Testis (tissue), 2 donors: ENCODE data around the gene LIM2.
"Not testable (repeated sequence)": the region's sequence is repeated elsewhere in the genome, so short reads cannot be mapped to it uniquely, and the experiment has no call there.

Source experiments
- CTCF ChIP-seq, 3 experiments: fragments of 450-650 bp in 2 of 3; fragments of 200-600 bp in 1 of 3; sonication (generic) in 1 of 3; IDR thresholded peaks; one replicate each; pipeline ENCODE4 v1.5.1; 2016 to 2019; ENCODE audit warnings: antibody characterized with exemption in 3 of 3, mild to moderate bottlenecking in 2 of 3, moderate library complexity in 1 of 3
- POLR2A ChIP-seq: fragments of 450-650 bp; IDR thresholded peaks from one replicate; pipeline ENCODE4 v1.6.1; 2017; ENCODE audit warnings: antibody characterized with exemption, mild to moderate bottlenecking, moderate library complexity

GRCh38 chr19:51397453-51397852 is 9.7 kb upstream of the LIM2 start:
- TF ChIP-seq CTCF (IDR thresholded peaks at IDR 0.05); POLR2A: not testable (repeated sequence)
